Dermis microvascular lymphatic vessel endothelial cell (primary cell): ENCODE measurements around the gene LCP2. TPM values are rescaled to one million over a fixed set of nuclear protein-coding genes. Genes with fewer than 3 reads are reported as not detected.

Source experiments
- DNase-seq, 2 donors: peaks; one replicate each; pipeline versions ENCODE4 v3.0.0 to v3.0.0-alpha.2; 2010; ENCODE audit warnings: low read depth in 2 of 2
- total RNA-seq: library from RNA; depleted of rRNA; stranded (reverse); fragments of >200 nt; gene quantifications from 2 replicates; pipeline ENCODE4 v1.2.1, GENCODE V29; 2014

LCP2 gene
- total RNA-seq, 1 donor from 2014 or later, result 0.26 TPM

DNA sequence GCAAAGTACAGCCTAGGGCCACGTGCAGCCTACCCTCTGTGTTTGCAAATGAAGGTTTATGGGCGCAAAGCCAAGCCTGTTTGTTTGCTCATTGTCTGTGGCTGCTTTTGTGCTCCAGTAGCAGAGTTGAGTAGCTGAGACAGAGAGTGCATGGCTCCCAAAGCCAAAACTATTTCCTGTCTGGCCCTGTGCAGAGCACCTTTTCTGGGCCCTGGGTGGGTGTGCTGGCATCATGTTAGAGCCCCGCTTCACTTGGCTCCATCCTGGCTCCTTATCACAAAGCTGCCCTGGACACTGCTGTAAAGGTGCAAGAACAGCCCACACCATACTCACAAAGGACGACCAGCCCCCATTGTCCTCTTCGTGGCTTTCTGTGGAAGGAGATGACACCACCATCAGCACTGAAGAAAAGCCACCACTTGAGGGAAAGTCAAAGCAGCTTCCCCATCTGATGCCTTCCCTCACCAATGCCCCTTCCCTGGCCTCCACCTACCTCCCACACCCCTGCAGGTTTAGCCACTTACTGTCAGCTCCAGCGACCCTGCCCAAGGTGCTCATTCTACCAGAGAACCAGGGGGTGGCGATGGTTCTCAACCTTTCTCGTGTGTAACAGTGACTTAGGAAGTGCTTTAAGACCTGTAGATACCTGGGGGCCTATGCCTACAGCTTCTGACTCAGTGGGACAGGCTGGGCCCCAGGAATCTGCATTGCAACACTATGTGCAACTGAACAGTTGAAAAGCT lies 23.4 kb downstream of the LCP2 start:
- DNase-seq, result peak in 1 of 2 donors; percentile 8

DNA sequence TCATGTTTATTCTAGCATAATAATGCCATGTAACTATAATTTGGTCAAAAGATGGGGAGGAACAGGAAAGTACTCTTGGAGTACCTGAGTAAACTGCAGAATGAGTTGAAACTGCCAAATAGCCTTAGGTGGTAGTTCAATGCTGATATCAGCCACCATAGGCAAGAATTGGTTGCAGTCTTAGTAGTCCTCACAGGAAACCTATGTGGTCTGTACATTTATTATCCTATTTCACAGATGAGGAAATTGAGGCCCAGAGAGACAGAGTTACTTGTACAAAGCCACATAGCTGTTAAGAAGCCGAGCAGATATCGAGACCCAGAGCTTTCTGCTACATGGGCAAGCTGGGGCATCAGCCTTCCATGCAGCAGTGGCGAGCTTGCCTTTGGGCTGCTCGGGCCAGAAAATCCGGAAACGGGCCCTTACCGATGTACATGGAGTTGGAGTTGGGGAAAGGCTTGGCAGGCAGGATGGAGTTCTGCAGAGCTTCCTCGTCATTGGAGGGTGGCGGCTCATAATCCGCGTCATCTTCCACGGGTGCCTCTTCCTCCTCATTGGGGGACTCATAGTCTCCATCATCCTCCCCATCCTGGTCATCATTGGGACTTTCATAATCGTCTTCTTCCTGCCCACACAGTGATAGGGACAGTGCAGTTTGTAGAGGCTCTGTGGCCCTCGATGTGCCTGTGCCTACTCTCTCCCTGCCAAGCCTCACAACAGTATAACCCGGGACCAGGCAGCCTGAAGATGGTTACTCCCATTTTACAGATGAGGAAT lies 27.1 kb downstream of the LCP2 start:
- DNase-seq, result no peak

DNA sequence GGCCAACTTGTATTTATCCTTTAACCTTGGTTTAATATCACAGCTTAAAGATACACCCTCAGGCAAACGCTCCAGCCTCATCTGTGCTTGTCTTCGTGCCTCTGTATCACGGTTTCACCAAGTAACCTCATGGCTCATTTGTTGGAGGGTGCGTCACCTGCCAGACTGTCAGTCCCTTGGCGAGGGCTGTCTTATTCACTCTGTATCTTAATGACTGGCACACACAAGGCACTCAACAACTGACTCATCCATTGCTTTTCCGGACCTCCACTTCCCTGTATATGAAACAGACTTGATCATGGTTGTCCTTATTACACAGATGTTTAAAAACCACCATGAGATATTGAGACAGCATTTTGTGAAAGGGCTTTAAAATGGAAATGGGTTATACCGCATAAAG lies 28.0 kb downstream of the LCP2 start:
- DNase-seq, result peak in 1 of 2 donors; percentile 55

DNA sequence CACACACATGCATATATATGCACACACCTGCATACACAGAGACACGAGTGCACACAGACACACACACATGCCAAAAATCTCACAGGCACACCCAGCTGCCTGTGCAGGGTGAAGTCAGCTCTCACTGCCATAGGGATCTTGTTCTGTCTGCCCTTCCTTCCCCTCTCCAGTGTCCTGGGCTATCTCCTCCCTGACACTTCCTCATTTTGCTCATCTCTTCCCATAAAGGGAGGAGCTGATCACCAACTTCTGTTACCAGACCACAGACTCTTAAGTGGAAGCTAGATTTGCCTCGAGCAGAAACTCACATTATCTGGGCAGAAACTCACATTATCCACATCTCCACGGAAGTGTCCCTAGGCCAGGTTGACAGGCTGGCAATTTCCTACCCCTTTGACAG lies 28.7 kb downstream of the LCP2 start:
- no peak for DNase-seq

DNA sequence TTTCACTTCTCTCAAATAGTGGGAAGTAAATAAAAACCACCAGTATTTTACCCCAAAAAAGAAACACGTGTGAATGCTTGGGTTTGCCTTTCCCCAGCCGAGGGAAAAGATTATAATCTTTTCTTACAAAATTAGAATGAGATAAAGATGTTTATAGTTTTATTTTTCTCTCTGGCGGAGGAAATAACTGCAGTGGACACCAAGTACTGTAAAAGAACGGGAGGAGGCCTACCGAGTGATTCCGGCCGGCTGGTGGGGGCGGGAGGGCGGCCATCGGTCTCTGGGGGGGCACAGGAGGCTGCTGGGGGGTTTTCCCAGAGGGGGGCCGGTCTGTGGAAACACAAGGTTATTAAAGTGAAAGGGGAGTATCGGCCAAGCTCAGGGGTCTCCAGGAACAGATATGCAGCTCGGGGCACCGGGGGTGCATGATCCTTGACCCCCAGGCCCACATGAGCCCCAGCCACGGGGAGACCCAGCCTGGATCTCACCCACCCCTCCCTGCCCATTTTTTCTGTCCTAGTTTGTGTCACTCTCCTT lies 29.4 kb downstream of the LCP2 start:
- DNase-seq, result no peak

DNA sequence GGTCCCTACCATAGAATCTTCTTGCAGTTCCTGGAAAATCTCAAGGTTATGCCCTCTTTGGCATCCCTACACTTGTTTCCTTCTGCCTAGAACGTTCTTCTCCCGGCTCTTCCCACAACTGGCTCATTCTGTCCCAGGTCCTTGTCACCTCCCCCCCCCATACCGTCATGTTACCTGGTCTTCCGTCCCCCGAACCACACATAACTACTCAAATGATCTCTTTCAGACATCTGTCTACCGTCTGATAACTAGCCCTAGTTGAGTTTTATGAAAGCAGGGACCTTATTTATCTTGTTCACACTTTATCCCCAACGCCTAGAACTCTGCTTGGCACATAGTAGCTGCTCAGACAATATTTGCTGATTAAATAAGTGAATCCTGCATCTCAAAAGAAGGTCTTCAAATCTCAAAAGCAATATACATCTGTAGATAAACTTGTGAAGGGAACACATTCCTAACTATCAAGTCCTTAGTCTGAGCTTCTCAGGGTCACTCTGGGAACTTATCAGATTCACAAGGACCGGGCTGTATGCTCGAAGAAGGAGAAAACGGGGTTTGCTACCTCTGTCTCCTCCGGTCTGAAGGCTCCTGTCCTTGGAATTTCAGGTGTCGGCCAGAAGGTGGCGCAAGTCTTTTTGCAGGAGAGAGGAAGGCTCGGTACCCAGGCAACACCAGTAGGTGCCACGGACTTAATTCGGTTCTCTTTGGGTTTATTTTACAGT lies 30.0 kb downstream of the LCP2 start:
- peak; percentile 48 to 68 for DNase-seq

DNA sequence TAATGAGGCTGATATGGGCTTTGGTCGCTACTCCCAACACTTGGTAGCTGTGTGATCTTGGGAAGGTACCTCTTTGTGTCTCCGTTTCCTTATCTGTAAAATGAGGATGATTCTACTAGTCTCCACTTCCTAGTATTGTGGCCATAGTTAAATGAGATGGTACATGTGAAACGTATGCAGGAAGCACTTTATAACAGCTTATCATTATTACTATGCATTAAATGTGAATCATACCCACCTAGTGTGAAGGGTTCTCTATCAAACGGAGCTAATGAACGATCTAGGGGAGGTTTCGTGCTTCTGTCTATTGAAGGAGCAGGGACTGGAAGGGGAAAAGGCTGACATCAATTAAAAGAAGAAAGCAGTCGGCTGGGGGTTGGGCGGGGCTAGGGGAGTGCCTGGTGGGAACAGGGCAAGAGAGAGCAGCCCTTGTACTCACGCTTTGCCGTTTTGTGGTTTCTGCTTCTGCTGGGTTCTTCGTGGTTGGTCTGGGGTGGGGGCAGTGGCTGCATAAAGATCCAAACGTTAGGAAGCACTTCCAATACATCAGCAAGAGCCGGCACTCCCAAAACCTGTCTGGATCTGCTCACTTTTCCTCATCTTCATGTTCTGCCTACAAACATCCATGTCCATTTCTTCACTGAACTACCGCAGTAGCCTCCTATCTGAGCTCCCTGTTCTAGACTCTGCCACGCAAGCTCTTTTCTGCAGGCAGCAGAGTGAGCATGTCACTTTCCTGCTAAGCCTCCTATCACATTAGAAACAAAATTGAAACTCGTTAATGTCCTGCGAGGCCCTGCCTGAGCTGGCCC lies 30.8 kb downstream of the LCP2 start:
- no peak for DNase-seq

DNA sequence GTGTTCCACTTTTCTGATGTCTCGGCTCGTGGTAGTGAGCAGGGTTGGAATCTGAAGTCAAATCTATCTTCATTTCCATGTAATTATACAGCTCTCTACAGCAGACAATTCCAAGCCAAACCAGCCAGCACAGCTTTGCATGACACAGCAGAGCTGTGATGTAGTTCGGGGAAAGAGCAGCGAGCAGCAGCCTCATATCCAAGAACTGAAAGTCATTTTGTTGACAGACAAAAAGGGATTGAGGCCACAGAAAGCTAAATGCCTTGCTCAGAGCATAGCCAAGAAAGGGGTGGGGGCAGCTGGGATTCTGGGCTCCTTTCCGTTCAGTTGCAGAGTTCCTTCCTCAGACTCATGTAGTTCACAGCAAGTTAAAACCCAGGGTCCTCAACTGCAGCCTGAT lies 32.1 kb downstream of the LCP2 start:
- no peak for DNase-seq

DNA sequence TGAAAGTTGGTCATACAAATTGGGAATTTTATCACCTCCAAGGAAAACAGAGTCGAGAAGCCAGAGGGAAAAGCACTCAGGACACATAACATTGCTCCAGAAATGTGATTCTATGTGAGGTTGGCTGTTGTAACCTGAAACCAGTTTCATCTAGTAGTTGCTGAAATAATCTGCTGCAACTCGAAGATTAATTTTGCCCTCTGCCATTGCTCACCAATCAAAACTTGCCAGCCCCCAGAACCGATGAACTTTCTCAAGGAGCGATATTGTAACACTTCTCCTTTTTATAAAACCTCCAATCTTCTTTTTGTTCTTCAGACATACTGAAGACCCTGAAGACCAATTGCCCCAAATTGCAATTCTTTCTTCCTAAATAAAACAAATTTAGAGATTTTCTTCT lies 33.7 kb downstream of the LCP2 start:
- DNase-seq, result no peak

DNA sequence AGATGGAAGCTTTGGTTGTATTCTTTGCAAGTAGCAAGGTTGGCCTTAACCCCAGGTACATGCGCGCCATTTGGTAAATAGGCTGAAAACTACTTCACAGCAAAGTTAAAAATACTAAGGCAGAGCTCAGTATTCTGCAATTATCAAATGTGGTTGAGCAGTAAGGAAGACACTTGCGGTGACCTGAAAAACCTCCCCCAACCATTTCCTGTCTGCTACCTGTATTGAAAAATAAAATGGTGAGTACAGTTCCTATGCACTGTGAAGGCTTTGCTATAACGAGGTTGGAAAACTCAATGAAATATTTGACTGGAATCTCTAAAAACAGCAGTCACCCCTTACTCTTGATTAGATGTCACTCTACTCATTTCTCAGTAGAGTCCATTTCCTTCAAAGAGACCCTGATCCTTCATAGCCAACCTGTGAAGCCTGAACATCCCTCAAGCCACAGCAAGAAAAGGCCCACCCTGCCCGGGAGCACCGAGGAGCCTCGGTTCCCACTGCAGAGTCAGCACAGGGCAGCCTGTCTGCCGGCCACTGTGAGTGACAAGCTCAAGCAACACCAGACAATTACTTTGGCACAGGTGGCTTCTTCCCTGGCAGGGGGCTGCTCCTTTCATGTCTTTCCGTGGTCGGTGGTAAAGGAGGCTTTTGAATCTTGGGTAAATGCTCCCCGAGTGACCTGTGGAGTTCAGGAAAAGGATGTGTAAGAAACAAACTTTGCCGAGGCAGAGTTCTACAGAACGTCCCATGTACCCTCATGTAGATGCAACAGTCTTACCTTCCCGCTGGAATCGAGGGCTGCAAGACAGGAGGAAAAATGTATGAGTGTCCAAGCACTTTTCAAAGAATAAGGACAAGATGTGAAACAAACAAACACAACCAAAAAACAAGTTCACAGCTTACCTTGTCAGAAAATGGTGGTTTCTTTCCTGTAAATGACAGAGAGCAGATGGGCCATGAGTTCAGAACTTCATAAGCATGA lies 35.2 kb downstream of the LCP2 start:
- no peak for DNase-seq

DNA sequence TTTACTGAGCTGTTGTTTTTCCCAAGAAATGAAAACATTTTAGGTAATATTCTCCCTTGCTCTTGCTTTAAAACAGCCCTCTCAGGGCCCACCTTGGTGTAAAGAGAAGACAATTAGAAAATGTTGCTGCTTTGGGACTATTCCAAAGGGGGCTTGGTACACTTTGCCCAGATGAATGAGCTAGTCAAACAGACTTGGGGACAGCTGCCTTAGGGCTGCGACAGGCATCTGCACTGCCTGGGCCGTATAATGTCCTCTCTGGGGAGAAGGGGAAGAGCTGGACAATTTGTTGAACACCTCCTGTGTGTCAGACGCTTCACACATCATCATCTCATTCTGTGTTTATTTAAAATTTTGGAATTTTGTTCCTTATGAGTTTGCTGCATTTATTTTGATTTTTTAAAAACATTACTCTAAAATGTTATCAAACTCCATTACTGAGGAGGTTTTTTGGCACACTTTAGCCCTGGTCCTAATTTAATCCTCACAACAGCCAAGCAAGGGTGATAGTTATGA lies 36.0 kb downstream of the LCP2 start:
- no peak for DNase-seq

DNA sequence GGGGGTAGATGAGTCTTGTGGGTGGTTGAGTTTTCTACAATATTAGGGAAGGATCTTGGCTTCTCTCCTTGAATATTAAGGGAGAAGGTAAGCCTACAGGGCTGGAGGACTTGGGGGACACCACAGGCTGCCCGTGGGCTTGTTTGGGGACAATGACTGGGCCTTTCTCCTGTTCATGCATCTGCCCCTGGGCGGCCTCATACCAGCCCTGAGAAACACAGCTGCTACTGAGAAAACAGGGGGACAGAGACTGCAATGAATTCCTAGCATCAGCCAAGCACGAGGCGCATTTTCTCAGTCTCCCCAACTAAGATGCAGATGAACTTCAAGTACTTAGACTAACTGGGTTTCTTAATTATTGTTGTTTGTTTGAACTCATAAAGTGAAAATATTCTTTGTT lies 40.2 kb downstream of the LCP2 start:
- DNase-seq, result no peak

DNA sequence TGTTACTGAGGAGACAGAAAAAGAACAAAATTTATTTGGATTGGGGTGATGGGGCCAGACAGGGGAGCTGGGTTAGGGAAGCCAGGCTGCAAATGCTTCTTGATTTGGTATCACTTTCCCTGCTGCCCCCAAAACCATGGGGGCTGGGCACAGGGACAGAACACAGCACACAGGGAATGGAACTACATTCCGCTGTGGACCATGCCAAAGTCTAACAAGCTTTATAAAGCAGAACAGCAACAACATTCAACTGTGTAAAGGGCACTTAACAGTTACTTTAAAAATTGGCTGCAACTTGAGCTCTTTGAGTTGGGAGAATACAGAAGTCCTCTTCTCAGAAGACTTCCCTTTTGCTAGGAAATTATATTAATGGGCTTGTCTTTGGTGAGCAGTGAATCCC lies 41.0 kb downstream of the LCP2 start:
- DNase-seq, result no peak

DNA sequence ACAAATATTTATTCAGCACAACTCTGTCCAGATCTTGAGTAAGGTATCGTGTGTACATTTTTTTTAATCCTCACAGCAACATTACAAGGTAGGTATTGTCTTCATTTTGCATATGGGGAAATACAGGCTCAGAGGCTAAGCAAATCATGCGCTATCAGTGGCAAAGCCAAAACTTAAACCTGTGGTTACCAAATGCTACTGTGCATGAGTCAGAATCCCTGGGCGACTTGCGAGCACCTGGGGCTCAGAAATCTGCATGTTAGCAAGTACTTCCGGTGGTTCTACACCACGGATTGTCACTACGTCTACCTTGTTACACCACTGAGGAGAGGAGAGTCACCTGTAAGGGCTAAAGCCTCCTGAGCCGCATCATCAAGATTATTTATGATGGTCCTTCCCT lies 43.5 kb downstream of the LCP2 start:
- no peak for DNase-seq

DNA sequence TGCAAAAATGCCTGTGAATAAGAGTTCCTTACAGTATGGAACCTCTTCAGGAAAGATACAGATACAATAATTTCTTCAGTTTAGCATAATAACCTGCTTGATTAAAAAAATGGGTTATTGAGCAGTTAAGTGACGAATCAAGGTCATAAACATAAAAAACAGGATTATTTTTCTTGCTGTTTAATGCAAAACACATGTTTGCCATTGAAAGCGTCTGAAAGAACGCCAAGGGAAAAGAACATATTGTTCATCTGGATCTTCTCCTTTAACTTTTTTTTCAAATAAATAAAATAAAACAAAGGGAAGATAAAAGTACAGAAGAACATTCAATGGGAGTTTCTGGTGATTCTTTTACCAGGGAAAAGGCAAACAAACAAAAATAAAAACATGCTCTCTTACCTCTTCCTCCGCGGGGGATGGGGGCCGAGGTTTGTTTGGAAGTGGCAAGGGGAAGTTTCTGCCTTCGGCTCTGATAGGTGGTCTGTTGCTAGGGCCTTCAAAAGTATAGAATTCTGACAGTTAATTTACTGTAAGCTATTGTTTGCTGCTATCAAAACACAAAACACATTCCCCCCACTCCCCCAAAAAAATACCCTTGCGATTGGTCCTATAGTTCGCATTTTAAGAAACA lies 44.7 kb downstream of the LCP2 start:
- no peak for DNase-seq

DNA sequence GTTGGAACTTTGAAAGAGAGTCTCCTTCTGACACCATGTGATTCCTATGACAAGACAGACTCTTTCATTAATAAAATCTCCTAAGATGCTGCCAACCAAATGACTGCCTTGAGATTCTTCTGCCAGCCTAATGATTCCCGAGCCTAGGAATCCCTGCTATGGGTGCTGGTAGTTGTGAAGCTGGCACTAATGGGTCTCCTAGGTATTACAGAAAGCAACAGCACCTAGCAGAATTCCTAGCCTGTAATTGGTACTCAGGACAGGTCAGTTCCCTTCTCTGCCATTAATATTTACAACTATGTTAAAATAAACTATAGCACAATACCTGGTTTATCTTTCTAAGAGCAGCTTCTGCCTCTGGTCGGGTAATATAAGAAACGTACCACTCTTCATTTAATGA lies 45.5 kb downstream of the LCP2 start:
- no peak for DNase-seq

DNA sequence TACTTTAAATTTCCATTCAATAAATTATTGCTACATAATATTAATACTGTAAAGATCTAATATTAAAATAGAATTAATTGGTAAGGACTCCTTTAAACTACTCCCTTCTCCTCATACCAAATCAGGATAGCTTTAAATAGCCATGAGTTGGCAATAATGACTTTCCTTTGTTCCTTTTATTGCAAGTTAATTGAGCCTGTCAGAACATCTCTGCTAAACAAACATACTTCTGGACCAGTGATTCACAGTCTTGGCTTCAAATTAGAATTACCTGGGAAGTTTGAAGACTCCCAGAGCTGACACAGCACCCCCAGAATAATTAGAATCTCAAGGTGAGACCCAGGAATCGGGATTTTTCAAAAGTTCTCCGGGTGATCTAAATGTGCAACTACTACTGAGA lies 46.1 kb downstream of the LCP2 start:
- DNase-seq, result no peak

DNA sequence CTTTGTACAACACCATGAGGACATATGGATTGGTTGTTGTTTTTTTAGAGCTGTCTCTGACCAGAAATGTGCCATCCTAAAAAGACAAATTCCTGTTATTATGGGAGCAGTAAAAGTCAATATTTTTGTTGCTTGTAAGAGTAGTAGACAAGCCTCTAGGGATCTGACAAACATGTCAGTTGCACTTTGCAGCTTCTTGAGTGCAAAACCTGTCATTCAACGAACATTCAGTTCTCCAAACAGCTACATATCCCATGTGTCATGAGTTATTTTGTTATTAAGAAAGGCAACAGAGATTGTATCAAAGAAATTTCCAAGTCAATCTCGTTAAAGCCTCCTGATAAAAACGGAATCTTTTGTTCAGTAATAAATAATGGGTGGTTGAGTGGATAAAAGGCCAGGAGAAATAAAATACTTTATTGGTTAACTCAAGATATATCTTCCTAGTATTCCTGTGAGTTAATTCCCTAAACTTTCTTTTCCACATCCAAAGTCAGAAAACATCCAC lies 46.7 kb downstream of the LCP2 start:
- no peak for DNase-seq

DNA sequence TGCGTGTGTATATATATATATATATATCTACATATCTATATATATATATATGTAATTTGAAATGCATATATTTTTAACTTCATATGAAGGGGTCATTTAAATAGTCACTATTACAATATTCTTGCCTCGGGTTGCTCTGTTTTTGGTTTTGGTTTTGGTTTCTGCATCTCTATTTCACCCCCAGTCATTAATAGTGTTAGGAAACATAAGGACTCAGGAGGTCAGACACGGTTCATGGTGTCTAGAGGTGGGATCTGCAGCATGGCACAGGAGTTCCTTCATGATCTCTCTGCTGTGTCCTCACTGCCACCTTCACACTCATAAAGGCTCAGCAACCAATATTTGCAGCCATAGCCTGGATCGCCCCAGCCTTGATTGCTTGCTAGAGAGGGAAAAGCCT lies 48.2 kb downstream of the LCP2 start:
- DNase-seq, result no peak
